Breast epithelium (tissue), 4 donors: Measurements from ENCODE around the gene ADAM33. TPM values are rescaled to one million over a fixed set of nuclear protein-coding genes. Genes with fewer than 3 reads are reported as not detected.

Experiments
- DNase-seq, 2 donors: peaks; one replicate each; pipeline ENCODE4 v3.0.0-alpha.2; 2019; ENCODE audit warnings: low spot score in 2 of 2
- H3K27ac ChIP-seq, 2 donors: fragments of 200-600 bp; sonication (generic) in 1 of 2; one replicate each; pipeline ENCODE4 v1.5.1; 2016 to 2019; ENCODE audit warnings: mild to moderate bottlenecking in 1 of 2
- H3K27me3 ChIP-seq, 2 donors: fragments of 200-600 bp; sonication (generic) in 1 of 2; one replicate each; pipeline versions ENCODE4 v1.5.1 to v1.6.0; 2017 to 2019; ENCODE audit warnings: control low read depth in 1 of 2, mild to moderate bottlenecking in 1 of 2
- H3K36me3 ChIP-seq: fragments of 200-600 bp; one replicate; pipeline ENCODE4 v1.5.1; 2019
- H3K4me1 ChIP-seq, 2 donors: fragments of 200-600 bp; sonication (generic); one replicate each; pipeline ENCODE4 v1.5.1; 2016 to 2019; ENCODE audit warnings: control low read depth in 1 of 2
- H3K4me3 ChIP-seq, 3 donors: fragments of 200-600 bp; sonication (generic); 1 replicate in 2 of 3; 2 replicates in 1 of 3; pipeline ENCODE4 v1.5.1; 2016 to 2019; ENCODE audit warnings: mild to moderate bottlenecking in 3 of 3, moderate library complexity in 2 of 3
- H3K9me3 ChIP-seq, 2 donors: fragments of 200-600 bp; sonication (generic) in 1 of 2; one replicate each; pipeline ENCODE4 v1.5.1; 2016 to 2019; ENCODE audit warnings: control low read depth in 1 of 2
- CTCF ChIP-seq, 3 donors: fragments of 450-650 bp; IDR thresholded peaks; one replicate each; pipeline ENCODE4 v1.5.1; 2016 to 2017; ENCODE audit warnings: antibody characterized with exemption in 3 of 3, mild to moderate bottlenecking in 3 of 3, moderate library complexity in 3 of 3
- POLR2A ChIP-seq: fragments of 450-650 bp; IDR thresholded peaks from one replicate; pipeline ENCODE4 v1.6.1; 2016; ENCODE audit warnings: antibody characterized with exemption, mild to moderate bottlenecking, moderate library complexity
- POLR2AphosphoS5 ChIP-seq, 3 donors: sonication (generic); formaldehyde crosslinking; IDR thresholded peaks; one replicate each; pipeline ENCODE4 v1.6.1; 2017; ENCODE audit warnings: antibody characterized with exemption in 3 of 3
- intact Hi-C: fragments of 100-400 bp; cut with DNase I; formaldehyde crosslinking; loops from one replicate; pipeline ENCODE4 v1.15.1; 2023; ENCODE audit warnings: low total_unique reads
- total RNA-seq, 3 donors: library from RNA; depleted of rRNA; stranded (reverse); fragments of >200 nt; gene quantifications; one replicate each; pipeline ENCODE4 v1.1.0, GENCODE V29; 2016

The ADAM33 gene
- total RNA-seq, 3 donors from 2014 or later: 29.4 to 39.5 (median 37.4) TPM

DNA sequence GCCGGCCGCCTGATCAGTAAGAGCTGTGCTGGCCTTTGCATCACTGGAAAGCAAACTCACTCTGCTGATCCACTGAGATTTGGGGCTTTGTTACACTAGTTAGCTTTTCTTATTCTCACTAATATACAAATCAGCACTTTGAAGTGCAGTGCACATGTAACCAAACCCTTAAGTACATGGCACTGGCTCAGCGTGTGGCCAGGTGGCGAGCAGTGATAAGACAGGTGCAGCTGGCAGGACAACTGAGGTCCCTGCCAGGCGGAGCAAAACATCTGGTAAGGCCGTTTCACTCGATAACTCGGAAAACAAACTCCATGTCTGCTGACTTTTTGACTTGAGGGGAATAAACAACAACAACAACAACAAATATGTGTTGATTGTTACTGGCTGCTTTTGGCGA, 29.6 kb downstream of the ADAM33 start:
- Histone ChIP-seq H3K27ac (no peak overlapping the region), H3K36me3 (peaks cover 7% of the 10 kb centered on the region), H3K4me3 (no peak overlapping the region), H3K4me1 (no peaks in the 10 kb centered on the region), H3K9me3 (no peaks in the 10 kb centered on the region), H3K27me3 (no peaks in the 10 kb centered on the region)
- intact Hi-C loops: no loop called here
- TF ChIP-seq CTCF (IDR thresholded peaks at IDR 0.05): no peak
- no peak for DNase-seq

GRCh38 chr20:3651204-3651962, 30.4 kb downstream of the ADAM33 start:
- H3K4me1 ChIP-seq: no peaks in the 10 kb centered on the region
- TF ChIP-seq POLR2AphosphoS5 (IDR thresholded peaks at IDR 0.05) (no peak), CTCF (IDR thresholded peaks at IDR 0.05) (no peak), POLR2A (no peak)
- H3K36me3 ChIP-seq: peaks cover 9% of the 10 kb centered on the region
- no peak for DNase-seq
- H3K4me3 ChIP-seq: no peak overlapping the region
- intact Hi-C loops: no loop called here
- H3K27ac ChIP-seq: no peak overlapping the region
- no peaks in the 10 kb centered on the region for H3K9me3 ChIP-seq
- H3K27me3 ChIP-seq: no peaks in the 10 kb centered on the region

- Histone ChIP-seq H3K27me3 (no peaks in the 10 kb centered on the region), H3K4me1 (no peaks in the 10 kb centered on the region), H3K4me3 (no peak overlapping the region), H3K27ac (no peak overlapping the region), H3K36me3 (peaks cover 9% of the 10 kb centered on the region), H3K9me3 (no peaks in the 10 kb centered on the region)
- no peak for DNase-seq
- intact Hi-C loops: no loop called here
- TF ChIP-seq POLR2AphosphoS5 (IDR thresholded peaks at IDR 0.05) (no peak), POLR2A (no peak), CTCF (IDR thresholded peaks at IDR 0.05) (no peak)
Observed at GRCh38 chr20:3648951-3649350, 32.9 kb downstream of the ADAM33 start.

DNA sequence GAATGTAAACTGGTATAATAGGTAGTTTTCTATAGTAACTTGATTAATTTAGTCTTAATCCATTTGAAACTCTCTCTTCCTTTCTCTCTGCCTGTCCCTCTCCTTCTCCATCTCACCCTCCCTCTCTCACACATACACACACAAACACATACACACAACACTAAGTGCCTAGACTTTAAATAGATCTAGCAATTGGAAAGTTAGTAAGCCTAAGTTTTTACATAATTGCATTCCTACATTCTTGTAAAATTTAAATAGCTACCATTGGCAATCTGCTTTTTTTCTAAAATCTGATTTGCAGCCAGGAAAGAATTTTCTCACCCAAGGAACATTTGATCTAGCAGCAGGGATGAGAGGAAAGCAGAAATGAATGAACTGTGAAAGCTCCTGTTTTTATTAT, 34.3 kb downstream of the ADAM33 start:
- no peak overlapping the region for H3K4me3 ChIP-seq
- no peaks in the 10 kb centered on the region for H3K9me3 ChIP-seq
- intact Hi-C loops: no loop called here
- no peak for DNase-seq
- H3K4me1 ChIP-seq: no peaks in the 10 kb centered on the region
- no peaks in the 10 kb centered on the region for H3K27me3 ChIP-seq
- no peak for TF ChIP-seq POLR2AphosphoS5 (IDR thresholded peaks at IDR 0.05)
- TF ChIP-seq CTCF (IDR thresholded peaks at IDR 0.05): no peak
- no peak for TF ChIP-seq POLR2A
- no peak overlapping the region for H3K27ac ChIP-seq
- peaks cover 9% of the 10 kb centered on the region for H3K36me3 ChIP-seq

GRCh38 chr20:3646651-3647050, 35.2 kb downstream of the ADAM33 start:
- no peak for DNase-seq
- H3K27me3 ChIP-seq: no peaks in the 10 kb centered on the region
- no peak overlapping the region for H3K4me3 ChIP-seq
- H3K4me1 ChIP-seq: no peaks in the 10 kb centered on the region
- intact Hi-C loops: no loop called here
- H3K9me3 ChIP-seq: no peaks in the 10 kb centered on the region
- H3K27ac ChIP-seq: no peak overlapping the region
- TF ChIP-seq POLR2A: no peak
- H3K36me3 ChIP-seq: peaks cover 9% of the 10 kb centered on the region
